ENCODE data around the gene RMND5A.

RMND5A gene

DNA sequence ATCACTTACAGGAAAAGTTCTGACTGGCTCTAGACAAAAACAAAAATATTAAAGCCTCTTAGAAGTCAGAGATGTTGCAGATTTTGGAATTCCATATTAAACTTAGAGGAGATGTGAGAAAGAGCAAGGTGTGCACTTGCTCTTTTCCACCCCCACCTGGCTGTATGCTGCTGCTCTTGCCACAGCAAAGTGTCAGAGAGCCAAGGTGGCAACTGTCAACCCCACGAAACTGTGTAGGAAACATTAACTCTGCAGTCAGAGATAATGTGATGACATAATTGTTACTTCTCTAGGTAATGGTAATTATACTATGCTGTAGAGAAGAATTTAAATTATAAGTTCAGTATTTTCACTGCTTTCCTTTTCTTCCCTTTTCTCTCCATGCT lies 45.2 kb downstream of the RMND5A start:
- DNase-seq (ENCODE audit: low spot score): no peak

DNA sequence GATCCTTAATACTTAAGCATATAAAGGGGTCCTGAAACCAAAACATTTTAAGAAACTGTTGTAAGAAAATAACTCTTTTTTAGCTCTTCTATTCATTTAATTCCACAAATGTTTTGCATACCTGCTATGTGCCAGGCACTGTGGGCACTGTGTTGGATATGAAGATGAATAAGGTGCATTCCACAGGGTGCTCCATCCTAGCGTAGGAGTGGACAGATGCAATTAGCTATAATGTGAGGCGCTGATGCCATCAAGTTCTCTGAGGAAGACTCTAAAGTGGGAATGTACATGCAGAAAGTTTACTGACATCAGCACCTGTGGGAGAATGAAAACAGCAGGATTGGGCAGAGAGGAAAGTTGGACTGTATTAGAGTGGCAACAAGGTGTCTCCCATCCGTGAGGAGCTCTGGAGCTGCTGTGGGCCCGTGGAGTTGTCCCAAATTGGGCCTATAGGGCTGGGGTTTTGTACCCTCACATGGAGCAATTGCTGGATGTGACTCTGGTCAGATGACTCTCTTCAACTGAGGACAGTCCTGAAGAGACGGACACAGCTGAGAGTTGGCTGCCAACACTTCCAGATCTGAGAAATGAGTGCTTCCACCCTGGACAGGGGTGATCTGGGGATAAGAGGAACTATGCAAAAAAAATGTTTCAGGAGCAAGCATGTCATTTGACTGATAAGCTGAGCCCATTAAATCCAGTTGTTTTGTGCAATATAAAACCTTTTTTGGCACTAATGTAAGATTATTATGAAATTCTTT lies 48.3 kb downstream of the RMND5A start:
- no peak for DNase-seq (ENCODE audit: low spot score)

DNA sequence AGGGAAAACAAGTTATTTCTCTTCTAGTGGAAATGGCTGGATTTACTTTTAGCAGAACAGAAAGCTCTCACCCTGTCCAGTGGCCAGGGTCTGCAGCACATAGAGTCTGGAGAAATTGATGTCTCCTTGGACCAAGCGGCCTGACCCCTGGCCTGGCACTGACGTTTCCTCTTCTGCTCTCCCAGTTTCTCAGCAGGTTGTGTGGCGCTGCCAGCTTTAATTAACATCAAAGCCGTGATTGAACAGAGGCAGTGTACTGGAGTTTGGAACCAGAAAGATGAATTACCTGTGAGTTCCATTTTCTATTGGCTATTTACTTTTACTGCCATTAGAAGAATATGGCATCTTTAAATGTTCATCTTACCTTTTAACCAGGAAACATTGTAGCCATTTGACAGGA lies 49.7 kb downstream of the RMND5A start:
- no peak for DNase-seq (ENCODE audit: low spot score)

DNA sequence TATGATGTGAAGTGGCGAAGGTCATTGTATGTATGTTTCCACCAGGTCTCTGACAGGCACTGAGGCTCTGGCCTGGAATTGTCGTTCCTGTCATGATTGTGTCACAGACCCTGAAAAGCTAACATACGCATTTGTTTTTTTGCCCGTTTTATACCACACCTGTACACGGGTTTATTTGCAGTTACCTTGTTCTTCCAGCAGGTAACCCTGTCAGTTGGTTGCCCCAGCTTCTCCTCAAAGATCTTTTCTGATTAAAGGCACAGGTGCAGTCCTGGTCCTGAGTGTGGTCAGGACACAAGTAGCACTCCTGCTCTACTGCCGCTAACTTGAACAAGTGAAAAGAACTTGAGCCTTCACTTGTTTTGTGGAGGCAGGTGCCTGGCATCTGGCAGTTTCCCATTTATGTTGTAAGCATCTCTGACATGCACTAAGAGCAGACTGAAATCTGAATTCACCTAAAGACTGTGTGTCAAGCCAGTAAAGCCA lies 50.8 kb downstream of the RMND5A start:
- DNase-seq (ENCODE audit: low spot score): no peak

DNA sequence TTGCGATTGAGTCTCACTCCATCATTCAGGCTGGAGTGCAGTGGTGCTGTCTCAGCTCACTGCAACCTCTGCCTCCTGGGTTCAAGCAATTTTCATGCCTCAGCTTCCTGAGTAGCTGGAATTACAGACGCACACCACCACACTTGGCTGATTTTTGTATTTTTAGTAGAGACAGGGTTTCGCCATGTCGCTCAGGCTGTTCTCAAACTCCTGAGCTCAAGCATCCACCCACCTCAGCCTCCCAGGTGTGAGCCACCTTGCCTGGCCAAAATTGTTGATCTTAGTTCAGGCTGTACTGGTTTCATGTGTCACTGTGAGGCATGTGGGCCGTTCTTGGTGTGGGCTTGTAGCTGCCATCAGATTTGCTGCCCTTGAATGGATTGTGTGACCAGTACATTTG lies 52.5 kb downstream of the RMND5A start:
- DNase-seq (ENCODE audit: low spot score): no peak

DNA sequence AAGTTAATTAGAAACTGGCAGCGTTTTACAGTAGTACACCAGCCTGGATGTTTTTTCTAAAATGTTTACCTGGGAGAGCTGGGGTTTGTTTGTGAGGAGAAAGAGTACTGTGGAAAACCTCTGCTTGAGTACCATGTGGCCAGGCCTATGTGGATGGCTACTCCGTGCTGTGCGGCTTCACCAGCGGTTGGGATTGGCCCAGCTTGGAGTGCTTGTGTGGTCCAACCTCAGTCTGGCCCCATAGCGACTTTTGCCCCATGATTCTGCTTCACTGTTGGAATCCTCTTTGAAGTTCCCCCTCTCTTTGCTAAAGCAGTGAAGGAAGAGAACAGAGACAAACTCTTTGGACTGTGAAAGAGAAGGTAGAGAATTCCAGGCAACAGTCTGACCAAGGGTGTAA lies 54.8 kb downstream of the RMND5A start:
- no peak for DNase-seq (ENCODE audit: low spot score)

DNA sequence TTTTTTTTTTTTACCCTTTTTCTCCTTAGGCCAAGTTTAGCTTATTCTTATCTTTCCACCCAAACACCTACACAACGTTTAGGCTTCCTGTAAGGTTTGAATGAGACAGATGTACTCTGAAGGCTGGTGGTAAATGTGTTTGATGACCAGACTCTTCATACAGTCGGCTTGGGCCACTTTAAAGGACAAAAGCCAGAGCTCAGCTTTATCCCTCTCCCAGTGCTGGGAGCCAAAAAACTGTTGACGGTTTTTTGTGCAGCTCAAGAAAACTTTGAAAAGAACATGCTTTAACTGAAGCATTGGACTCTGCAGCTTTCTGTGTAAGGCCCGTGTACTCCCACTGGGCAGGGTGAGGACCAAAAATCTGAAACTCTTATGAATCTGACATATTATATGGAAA lies 55.2 kb downstream of the RMND5A start:
- no peak for DNase-seq (ENCODE audit: low spot score)

DNA sequence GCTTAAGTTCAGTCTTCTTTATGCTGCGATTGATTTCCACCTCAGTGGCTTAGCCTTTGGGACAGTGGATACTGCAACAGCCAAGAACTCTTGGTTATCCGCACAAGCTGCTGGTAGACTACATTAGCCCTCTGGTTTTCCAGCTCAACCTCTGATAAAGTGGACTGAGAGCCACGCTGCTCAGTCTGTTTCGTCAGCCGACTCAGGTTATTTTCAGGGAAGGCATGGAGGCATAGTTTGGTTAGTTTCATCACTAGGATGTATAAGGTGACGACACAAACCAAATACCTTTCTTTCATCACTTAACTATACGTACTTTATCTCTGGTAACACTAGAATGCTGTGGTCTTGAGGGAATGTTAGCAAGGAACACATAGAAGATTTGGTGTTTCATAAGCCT lies 56.4 kb downstream of the RMND5A start:
- no peak for DNase-seq (ENCODE audit: low spot score)

DNA sequence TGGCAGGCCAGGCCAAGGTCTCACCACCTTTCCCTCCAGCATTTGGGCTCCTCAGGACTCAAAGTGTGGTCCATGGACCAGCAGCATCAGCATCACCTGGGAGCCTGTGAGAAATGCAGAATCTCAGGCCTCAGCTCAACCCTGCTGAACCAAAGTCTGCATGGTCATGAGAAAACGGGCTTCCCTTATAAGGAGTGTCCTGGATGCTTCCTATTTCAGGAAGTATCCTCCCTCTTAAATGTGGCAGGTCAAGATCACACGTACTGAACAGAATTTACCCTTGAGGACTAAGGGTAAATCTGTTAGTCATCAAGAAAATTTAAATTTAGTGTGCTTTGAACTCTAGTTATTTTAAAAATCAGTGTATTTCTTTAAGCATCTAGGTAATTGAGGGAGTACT lies 58.9 kb downstream of the RMND5A start:
- DNase-seq (ENCODE audit: low spot score): no peak

DNA sequence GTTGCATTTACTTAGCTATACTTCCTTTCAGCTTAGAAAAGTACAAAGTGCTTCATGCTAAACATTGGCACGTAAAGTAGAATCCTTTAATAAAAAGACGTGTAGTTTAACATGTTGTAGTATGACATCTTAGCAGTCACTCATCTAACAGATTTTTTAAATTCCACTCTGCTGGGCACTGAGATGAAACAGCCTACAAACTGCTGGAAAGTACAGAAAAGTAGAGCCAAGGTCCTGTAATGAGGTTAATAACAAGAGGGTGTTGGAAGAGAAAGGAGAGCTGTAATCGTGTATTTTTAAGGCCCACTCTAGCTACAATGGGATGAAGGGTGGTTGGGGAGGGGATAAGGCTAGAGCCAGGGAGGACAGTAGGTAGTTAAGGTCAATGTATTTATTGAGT lies 59.9 kb downstream of the RMND5A start:
- no peak for DNase-seq (ENCODE audit: low spot score)

DNA sequence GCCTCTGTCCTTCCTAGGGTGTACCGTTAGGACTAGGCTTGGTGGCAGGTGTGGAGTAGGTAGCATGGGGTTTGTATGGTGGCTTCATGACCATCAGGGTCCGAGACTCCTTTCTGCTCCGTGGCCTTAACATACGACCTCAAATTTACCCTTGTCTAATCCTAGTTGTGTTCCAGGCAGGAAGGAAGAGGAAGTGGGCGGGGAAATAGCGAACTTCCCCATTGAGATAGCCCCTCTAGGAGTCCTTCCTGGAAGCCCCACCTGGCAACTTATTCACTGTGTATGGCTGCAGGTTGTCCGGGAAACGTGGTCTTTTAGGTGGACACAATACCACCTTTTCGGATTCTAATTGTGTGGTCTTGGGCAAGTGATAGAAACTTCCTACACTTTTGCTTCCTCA lies 61.3 kb downstream of the RMND5A start:
- no peak for DNase-seq (ENCODE audit: low spot score)

DNA sequence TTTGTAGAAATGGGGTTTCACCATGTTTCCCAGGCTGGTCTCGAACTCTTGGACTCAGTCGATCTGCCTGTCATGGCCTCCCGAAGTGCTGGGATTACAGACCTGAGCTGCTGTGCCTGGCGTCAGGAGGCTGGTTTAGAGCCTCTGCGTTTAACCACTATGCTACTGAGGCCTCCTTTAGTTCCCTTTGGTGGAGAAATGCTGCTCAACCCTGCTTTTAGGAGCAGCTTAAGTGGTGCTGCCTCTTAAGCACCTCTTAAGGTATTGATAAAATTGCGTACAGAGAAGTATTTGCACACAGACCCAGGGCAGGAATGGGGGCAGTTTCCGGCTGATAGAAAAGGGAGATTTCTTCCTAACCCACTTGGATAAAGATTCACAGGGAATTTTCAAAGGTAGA lies 62.7 kb downstream of the RMND5A start:
- DNase-seq (ENCODE audit: low spot score): no peak

DNA sequence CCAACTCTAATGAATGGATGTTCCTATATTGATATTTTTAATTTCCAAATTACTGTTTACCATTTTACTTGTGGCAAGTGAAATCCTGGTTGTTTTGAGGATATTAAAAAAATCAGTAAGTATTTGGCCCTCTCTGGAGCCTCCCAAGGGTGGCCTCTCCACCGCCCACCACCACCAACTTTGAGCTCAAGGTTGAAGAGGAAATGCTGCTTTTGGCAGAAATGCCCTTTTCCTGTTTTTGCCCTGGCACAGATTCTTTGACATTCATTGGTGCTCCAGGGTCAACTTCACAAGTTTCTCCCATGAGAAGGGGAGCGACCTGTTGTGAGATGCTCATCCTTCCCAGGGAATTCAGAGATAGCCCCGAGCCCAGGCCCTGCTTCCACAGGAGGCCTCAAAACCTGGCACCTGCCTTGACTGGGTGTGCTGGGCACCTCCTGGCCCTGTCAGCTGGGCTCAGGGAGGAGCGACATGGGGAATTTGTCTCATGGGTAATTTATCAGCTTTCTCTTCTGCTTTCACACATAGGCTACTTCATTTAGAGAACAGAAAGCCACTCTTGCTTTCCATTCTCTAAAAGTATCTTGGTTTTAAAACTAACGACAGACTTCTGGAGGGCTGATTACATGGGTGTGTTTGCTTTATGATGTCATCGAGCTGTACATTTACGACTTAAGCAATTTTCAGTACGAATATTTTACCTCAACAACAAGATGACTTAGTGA lies 63.7 kb downstream of the RMND5A start:
- no peak for DNase-seq (ENCODE audit: low spot score)

DNA sequence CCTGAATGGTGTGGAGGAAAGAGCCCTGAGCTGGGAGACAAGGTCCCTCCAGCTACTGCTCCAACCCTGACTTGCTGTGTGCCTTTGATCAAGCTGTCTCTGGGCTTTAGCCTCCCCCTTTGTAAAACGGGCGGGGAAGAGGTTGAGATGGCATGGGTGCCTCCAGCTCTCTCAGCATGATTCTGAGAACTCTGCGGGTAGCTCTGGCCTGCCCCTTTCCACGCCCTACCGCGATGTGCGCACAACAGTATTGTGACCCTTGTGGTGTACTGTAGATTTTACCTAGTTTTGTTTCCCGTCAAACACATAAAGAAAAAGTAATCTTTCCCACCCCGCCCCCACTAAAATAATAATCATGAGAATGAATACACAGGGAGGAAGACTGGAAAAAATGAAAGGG lies 65.4 kb downstream of the RMND5A start:
- DNase-seq (ENCODE audit: low spot score): no peak

DNA sequence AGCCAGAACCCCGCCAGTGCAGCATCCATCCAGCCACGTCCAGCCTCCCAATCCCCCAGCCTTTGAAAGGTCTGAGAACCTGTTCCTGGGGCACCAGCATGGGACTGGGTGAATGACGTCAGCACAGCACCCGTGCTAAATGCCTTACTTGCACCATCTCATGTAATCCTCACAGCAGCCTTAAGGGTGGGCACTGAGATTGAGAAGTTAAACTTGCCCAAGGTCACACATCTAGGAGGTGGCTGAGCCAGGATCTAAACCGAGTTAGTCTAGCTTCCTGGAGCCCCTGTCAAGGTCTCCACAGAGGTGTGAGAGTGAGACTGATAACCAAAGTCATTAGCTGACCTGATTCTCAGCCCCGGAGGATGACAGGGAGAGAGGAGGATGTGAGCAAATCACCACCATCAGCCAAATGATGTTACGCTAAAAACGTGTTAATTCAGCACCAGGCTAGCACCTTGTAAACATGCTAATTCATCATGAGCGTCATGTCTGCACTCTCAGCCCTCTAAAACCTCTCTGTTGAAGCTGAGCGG lies 66.0 kb downstream of the RMND5A start:
- no peak for DNase-seq (ENCODE audit: low spot score)

DNA sequence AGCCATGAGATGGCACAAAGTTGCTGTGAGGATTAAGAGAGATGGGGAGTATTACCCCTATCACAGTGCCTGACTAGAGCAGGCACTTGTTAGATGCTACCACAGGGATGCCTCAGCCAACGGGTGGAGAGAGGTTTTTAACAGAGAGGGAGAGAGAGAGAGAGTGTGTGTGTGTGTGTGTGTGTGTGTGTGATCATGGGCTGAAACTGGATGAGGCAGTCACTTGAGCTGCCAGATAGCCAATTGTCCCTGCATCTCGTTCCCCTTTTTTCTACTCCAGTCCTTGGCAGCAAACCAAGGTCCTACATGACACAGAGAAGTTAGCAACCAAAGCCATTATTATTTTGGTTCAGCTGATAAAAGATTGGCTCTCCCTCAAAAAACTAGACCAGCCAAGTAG lies 67.6 kb downstream of the RMND5A start:
- no peak for DNase-seq (ENCODE audit: low spot score)

DNA sequence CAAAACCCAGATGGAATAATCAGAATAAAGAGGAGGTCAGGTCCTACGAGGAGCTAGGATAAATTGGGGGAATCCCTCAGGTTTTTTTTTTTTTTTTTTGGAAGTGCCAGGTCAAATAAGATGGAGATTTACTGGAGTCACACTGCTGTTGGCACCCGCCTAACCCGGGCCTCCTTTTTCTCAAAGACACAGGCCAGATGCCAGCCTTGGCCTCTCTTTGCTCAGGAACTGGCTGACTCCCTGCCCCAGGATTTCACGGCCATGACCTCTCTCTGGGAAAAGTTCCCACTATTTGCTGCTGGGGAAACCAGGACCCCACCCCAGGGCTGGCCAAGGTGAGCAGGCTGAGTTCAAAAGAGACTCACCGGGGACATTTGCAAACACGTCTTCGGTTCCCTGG lies 68.1 kb downstream of the RMND5A start:
- DNase-seq (ENCODE audit: low spot score): no peak

DNA sequence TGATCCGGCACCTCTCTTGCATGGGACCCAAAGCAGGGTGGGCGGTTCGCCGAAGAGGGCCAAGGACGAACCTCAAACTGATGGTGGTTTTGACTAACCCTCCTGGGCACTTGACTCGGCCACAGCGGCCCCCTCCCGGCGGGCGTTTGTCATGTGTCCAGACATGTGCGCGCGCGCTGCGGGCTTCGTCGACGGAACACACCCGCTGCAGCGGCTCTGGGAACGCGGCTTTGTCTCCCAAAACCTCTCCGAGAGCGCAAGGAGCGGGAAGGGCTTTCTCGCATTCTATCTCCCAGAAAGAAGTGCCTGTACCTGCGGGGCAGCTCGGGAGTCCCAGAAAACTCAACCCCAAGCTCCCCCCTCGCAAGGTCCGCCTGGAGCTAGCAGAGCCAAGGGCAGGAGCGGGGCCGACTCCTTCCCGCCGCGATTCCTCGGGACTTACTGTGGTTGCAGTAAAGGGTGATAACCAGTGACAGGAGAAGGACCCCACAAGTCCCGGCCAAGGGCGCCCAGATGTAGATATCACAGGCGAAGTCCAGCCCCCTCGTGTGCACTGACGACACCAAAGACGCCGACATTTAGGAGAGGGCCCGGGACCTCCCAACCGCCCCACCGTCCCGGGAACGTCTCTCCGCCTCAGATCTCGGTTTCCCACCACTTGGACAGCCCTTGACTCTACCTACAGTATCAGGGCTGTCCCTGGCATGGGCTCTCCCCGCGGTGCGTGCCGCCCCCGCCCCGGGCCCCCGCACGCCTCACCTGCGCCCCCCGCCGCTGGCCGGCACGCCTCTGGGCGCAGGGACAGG lies 69.0 kb downstream of the RMND5A start:
- DNase-seq (ENCODE audit: low spot score): no peak

DNA sequence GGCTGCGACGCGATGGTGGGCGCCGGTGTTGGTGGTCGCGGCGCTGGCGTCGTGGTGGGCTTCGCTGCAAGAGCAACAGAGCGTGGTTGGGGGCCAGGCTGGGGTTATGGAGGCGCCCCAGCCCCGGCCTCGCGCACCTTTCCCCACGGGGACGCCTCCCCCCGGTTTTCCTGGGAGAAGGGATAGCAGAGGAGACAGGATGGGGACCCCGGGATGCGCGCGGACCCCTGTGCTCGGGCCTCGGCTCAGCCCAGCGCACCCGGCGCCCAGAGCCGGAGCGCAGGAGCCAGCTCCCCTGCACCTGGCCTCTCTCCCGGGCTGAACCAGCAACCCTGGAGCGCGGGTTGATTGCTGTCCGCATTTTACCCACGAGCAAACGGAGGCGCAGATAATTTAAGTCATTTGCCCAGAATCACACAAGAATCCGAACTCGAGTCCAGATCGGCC lies 69.6 kb downstream of the RMND5A start:
- DNase-seq (ENCODE audit: low spot score): no peak

DNA sequence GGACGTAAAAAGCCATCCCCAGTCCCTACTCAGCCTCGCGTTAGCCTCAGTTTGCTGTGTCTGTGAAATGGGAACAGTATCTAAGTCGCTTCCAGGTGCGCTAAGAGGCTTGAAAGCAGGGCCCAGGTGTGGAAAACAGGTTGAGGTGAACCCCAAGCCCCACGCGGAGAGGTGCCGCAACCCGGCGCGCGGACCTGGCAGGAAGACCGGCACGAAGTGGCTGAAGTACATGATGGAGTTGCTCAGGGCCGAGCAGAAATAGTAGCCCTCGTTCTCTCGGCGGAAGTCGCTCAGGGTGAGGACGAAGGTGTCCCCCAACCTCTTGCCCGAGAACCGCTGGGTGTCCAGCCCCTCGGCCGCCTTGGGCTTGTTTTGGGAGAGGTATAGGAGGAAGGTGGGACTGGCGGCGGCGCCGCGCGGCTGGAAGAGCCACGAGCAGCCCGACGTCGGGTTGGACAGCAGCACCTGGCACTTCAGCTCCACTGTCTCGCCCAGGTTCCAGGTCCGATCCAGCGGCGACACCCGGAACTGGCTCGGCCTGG lies 70.1 kb downstream of the RMND5A start:
- DNase-seq (ENCODE audit: low spot score): no peak

DNA sequence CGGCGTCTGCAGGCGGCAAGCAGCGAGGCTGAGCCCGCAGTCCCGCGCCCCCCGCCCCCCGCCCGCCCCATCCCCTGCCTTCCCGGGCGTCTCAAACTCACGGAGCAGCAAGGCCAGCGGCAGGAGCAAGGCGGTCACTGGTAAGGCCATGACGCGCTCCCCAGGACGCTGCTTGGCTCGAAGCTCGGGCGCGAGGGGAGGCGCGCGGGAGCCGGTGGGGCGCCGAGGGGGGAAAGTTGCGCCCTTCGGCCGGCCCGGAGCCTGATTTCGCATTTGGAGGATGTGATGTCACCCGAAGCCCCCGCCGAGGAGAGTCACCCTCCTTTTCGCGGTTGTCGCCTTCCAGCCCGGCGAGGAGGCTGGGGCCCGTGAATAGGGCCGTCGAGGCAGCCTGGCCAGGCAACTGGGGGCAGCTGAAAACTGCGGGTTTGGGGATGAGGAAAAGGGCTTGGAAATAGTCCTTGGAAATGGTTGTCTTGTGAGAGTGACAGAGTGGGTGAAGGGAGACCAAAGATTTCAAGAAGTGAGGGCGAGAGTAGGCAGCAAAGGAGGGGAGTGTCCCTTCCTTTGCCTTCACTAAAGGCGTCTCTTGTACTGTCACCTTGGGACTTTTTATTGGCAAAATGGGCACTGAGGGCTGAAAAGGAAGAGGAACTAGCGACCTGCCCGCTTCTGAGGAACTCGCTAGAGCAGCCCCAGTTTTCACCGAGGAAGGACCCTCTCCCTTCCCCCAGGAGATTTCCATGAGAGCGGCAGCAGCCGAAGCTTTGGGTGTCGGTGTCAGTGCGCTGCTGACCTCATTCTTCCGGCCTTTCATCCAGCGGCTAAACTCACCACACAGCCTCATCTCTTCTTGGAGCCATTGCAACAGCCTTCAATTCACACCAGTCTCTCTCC lies 70.8 kb downstream of the RMND5A start, which contains the start of gene CD8A:
Gene CD8A (minus strand): TSS at position 238 of the 897 bp plus-strand sequence. CDS start 88 bp downstream, at position 150.
- no peak for DNase-seq (ENCODE audit: low spot score)
